HepG2 (cell line): ENCODE results near the gene PTPN22. TPM values are rescaled to one million over a fixed set of nuclear protein-coding genes. Genes with fewer than 3 reads are reported as not detected.

Source experiments
- AGO2 ChIP-seq: fragments of 200-400 bp; formaldehyde crosslinking; optimal IDR thresholded peaks from 2 replicates; pipeline ENCODE3; 2017; ENCODE audit warnings: mild to moderate bottlenecking, low read depth, low read length, moderate library complexity
- CBX1 ChIP-seq: IDR thresholded peaks from one replicate; pipeline ENCODE4 v1.6.1; 2016; ENCODE audit warnings: antibody characterized with exemption, low read depth
- CCAR2 ChIP-seq: fragments of 200-400 bp; formaldehyde crosslinking; optimal IDR thresholded peaks from 2 replicates; pipeline ENCODE3; 2018; ENCODE audit warnings: low read depth, mild to moderate bottlenecking, low read length, moderate library complexity
- FOXA3 ChIP-seq: IDR thresholded peaks from 2 replicates; pipeline ENCODE4 v1.6.1; 2016; ENCODE audit warnings: missing genetic modification reagents, missing compliant biosample characterization
- HIVEP1 ChIP-seq: sonication (generic); formaldehyde crosslinking; IDR thresholded peaks from 2 replicates; pipeline ENCODE4 v1.4.0; 2020; ENCODE audit warnings: mild to moderate bottlenecking, missing genetic modification reagents
- LCORL ChIP-seq, 2 experiments: fragments of 450-650 bp in 1 of 2; sonication (generic) in 1 of 2; formaldehyde crosslinking in 1 of 2; IDR thresholded peaks; 2 replicates each; pipeline versions ENCODE4 v1.5.0 to v1.6.1; 2017 to 2020; ENCODE audit warnings: antibody characterized with exemption in 1 of 2, missing genetic modification reagents in 1 of 2
- MTF2 ChIP-seq: sonication (generic); formaldehyde crosslinking; IDR thresholded peaks from 2 replicates; pipeline ENCODE4 v1.5.0; 2020; ENCODE audit warnings: missing genetic modification reagents, borderline replicate concordance
- NAIF1 ChIP-seq: sonication (generic); formaldehyde crosslinking; IDR thresholded peaks from 2 replicates; pipeline ENCODE4 v1.5.0; 2020; ENCODE audit warnings: mild to moderate bottlenecking, missing genetic modification reagents, borderline replicate concordance
- PAX8 ChIP-seq: sonication (generic); formaldehyde crosslinking; IDR thresholded peaks from 2 replicates; pipeline ENCODE4 v1.8.0; 2022; ENCODE audit warnings: mild to moderate bottlenecking, missing genetic modification reagents, borderline replicate concordance
- POLR2AphosphoS5 ChIP-seq: IDR thresholded peaks from 2 replicates; pipeline ENCODE4 v1.6.1; 2012; ENCODE audit warnings: low read depth, low read length
- RAD21 ChIP-seq: fragments of 450-650 bp; formaldehyde crosslinking; IDR thresholded peaks from 2 replicates; pipeline ENCODE4 v1.5.0; 2020; ENCODE audit warnings: mild to moderate bottlenecking
- RBM39 ChIP-seq: fragments of 200-400 bp; formaldehyde crosslinking; IDR thresholded peaks from one replicate; pipeline ENCODE4 v1.6.1; 2018; ENCODE audit warnings: antibody characterized with exemption, mild to moderate bottlenecking, low read depth, low read length; ENCODE audit not compliant: poor library complexity, severe bottlenecking
- RFX3 ChIP-seq: IDR thresholded peaks from 2 replicates; pipeline ENCODE4 v1.6.1; 2016; ENCODE audit warnings: missing biosample characterization, missing genetic modification reagents
- ZKSCAN1 ChIP-seq: fragments of 150-350 bp; IDR thresholded peaks from 2 replicates; pipeline ENCODE4 v1.6.1; 2014; ENCODE audit warnings: low read length
- ZNF256 ChIP-seq: sonication (generic); formaldehyde crosslinking; conservative IDR thresholded peaks from 2 replicates; pipeline ENCODE4 v1.4.0; 2020; ENCODE audit warnings: missing genetic modification reagents
- ZNF619 ChIP-seq: sonication (generic); formaldehyde crosslinking; IDR thresholded peaks from 2 replicates; pipeline ENCODE4 v1.4.0; 2020; ENCODE audit warnings: mild to moderate bottlenecking, missing genetic modification reagents
- ZNF652 ChIP-seq: IDR thresholded peaks from 2 replicates; pipeline ENCODE4 v1.6.1; 2016; ENCODE audit warnings: low read depth, borderline replicate concordance
- ZNF703 ChIP-seq: sonication (generic); formaldehyde crosslinking; IDR thresholded peaks from 2 replicates; pipeline ENCODE4 v1.5.1; 2020; ENCODE audit warnings: missing genetic modification reagents, mild to moderate bottlenecking, moderate library complexity, borderline replicate concordance
- ZNF773 ChIP-seq: sonication (generic); formaldehyde crosslinking; IDR thresholded peaks from 2 replicates; pipeline ENCODE4 v1.4.0; 2020; ENCODE audit warnings: missing genetic modification reagents, borderline replicate concordance
- polyA plus RNA-seq, 8 experiments: library from polyadenylated mRNA; depleted of rRNA in 3 of 8; stranded (reverse) in 7 of 8; unstranded in 1 of 8; fragments of >200 nt; fragmentation: Illumina TruSeq in 4 of 8; extraction: Trizol in 4 of 8; gene quantifications; 2 replicates each; pipeline versions ENCODE4 v1.2.1 to v1.2.3, GENCODE V29; 2011 to 2016; ENCODE audit warnings: low read depth in 4 of 8, missing spikeins in 1 of 8, mixed read lengths in 1 of 8; ENCODE audit not compliant: insufficient read depth in 1 of 8
- total RNA-seq, 5 experiments: library from RNA; depleted of rRNA; stranded (reverse); fragments of >200 nt; fragmentation: Illumina TruSeq; extraction: Trizol; gene quantifications; 2 replicates each; pipeline ENCODE4 v1.2.3, GENCODE V29; 2016; ENCODE audit warnings: low read depth in 1 of 5
- TF ChIP-seq, protein P1 (sequence below): sonication (generic); formaldehyde crosslinking; IDR thresholded peaks from 2 replicates; pipeline ENCODE4 v1.8.0; 2022; ENCODE audit warnings: mild to moderate bottlenecking, missing genetic modification reagents; ENCODE audit not compliant: insufficient replicate concordance
- TF ChIP-seq, protein P2 (sequence below): sonication (generic); formaldehyde crosslinking; IDR thresholded peaks from 2 replicates; pipeline ENCODE4 v1.5.0; 2020; ENCODE audit warnings: missing genetic modification reagents
- TF ChIP-seq, protein P3 (sequence below): sonication (generic); formaldehyde crosslinking; IDR thresholded peaks from 2 replicates; pipeline ENCODE4 v1.4.0; 2020; ENCODE audit warnings: missing genetic modification reagents

The PTPN22 gene
- total and polyA plus RNA-seq, 2 of the 13 experiments (the other 11 are each of a cell fraction or from before 2014, with no cell fraction given) = not detected

DNA sequence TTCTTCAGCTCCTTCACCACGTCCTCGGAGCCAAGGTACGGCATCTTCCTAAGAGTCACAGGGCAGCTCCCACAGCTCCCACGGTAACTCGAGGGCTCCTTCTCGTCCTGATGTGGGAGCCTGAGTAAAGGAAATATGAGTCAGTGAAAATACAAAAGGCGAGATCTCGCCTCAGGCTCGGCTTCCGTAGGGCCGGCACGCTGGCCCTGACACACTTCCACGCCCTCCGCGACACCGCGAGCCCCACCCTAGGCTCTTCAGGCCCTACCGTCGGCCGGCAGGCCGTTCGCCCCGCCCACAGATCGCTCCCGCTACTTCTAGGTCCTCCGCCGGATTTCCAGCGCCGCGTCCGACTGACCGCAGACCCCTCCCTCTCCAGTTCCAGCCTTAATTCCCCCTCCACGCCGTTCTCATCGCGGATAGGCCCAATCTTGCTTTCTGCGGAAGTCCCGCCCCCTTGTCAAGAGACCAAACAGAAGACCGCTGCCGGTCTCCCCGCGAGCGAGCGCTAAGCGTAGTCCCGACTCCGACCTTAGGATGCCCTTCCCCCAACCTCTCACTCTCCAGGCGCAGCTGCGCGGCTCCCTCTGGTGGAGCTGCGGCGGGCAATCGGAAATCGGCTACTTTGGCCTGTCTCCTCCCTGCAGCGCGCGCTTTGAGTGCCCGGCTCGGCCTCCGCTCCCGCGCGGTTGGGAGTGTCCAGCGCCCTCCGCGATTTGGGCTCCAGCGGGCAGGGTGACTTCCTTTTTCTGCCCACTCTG is 33.3 kb upstream of the PTPN22 start, which contains the start of the genes AP4B1 and DCLRE1B (continued):
- TF ChIP-seq FOXA3 (CRISPR knock-in tag) (peak; percentile 74), ZKSCAN1 (no peak), RAD21 (CRISPR knock-in tag) (peak; percentile 90), LCORL (IDR thresholded peaks at IDR 0.05) (no peak), LCORL (CRISPR knock-in tag; IDR thresholded peaks at IDR 0.05) (peak; percentile 81), ZNF703 (CRISPR knock-in tag) (peak; percentile 51; the same call in 1 of the 2 replicates), AGO2 (no peak), RBM39 (peak; percentile 96), MTF2 (CRISPR knock-in tag) (peak; percentile 88; the same call in 1 of the 2 replicates), CBX1 (no peak), NAIF1 (CRISPR knock-in tag) (peak; percentile 69; the same call in 1 of the 2 replicates), ZNF773 (CRISPR knock-in tag) (no peak), POLR2AphosphoS5 (peak; percentile 72), ZNF652 (0 out of 2 replicates have a peak, but pooled peaks have one; percentile 12), CCAR2 (no peak), HIVEP1 (peak; percentile 77; the same call in 1 of the 2 replicates), RFX3 (CRISPR knock-in tag) (no peak), ZNF619 (peak; percentile 84; the same call in 1 of the 2 replicates), PAX8 (CRISPR knock-in tag) (no peak), ZNF256 (no peak)
- TF ChIP-seq, protein P1, sequence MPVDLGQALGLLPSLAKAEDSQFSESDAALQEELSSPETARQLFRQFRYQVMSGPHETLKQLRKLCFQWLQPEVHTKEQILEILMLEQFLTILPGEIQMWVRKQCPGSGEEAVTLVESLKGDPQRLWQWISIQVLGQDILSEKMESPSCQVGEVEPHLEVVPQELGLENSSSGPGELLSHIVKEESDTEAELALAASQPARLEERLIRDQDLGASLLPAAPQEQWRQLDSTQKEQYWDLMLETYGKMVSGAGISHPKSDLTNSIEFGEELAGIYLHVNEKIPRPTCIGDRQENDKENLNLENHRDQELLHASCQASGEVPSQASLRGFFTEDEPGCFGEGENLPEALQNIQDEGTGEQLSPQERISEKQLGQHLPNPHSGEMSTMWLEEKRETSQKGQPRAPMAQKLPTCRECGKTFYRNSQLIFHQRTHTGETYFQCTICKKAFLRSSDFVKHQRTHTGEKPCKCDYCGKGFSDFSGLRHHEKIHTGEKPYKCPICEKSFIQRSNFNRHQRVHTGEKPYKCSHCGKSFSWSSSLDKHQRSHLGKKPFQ (CRISPR knock-in tag) = no peak
- TF ChIP-seq, protein P2, sequence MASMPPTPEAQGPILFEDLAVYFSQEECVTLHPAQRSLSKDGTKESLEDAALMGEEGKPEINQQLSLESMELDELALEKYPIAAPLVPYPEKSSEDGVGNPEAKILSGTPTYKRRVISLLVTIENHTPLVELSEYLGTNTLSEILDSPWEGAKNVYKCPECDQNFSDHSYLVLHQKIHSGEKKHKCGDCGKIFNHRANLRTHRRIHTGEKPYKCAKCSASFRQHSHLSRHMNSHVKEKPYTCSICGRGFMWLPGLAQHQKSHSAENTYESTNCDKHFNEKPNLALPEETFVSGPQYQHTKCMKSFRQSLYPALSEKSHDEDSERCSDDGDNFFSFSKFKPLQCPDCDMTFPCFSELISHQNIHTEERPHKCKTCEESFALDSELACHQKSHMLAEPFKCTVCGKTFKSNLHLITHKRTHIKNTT (CRISPR knock-in tag) = no peak
- TF ChIP-seq, protein P3, sequence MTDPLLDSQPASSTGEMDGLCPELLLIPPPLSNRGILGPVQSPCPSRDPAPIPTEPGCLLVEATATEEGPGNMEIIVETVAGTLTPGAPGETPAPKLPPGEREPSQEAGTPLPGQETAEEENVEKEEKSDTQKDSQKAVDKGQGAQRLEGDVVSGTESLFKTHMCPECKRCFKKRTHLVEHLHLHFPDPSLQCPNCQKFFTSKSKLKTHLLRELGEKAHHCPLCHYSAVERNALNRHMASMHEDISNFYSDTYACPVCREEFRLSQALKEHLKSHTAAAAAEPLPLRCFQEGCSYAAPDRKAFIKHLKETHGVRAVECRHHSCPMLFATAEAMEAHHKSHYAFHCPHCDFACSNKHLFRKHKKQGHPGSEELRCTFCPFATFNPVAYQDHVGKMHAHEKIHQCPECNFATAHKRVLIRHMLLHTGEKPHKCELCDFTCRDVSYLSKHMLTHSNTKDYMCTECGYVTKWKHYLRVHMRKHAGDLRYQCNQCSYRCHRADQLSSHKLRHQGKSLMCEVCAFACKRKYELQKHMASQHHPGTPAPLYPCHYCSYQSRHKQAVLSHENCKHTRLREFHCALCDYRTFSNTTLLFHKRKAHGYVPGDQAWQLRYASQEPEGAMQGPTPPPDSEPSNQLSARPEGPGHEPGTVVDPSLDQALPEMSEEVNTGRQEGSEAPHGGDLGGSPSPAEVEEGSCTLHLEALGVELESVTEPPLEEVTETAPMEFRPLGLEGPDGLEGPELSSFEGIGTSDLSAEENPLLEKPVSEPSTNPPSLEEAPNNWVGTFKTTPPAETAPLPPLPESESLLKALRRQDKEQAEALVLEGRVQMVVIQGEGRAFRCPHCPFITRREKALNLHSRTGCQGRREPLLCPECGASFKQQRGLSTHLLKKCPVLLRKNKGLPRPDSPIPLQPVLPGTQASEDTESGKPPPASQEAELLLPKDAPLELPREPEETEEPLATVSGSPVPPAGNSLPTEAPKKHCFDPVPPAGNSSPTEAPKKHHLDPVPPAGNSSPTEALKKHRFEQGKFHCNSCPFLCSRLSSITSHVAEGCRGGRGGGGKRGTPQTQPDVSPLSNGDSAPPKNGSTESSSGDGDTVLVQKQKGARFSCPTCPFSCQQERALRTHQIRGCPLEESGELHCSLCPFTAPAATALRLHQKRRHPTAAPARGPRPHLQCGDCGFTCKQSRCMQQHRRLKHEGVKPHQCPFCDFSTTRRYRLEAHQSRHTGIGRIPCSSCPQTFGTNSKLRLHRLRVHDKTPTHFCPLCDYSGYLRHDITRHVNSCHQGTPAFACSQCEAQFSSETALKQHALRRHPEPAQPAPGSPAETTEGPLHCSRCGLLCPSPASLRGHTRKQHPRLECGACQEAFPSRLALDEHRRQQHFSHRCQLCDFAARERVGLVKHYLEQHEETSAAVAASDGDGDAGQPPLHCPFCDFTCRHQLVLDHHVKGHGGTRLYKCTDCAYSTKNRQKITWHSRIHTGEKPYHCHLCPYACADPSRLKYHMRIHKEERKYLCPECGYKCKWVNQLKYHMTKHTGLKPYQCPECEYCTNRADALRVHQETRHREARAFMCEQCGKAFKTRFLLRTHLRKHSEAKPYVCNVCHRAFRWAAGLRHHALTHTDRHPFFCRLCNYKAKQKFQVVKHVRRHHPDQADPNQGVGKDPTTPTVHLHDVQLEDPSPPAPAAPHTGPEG (CRISPR knock-in tag) = 0 out of 2 replicates have a peak, but pooled peaks have one; percentile 34
